Pancreas (tissue), 10 donors: ENCODE results near the gene SURF2. TPM values are rescaled to one million over a fixed set of nuclear protein-coding genes. Genes with fewer than 3 reads are reported as not detected.

Experiments
- ATAC-seq, 4 donors: fragments of 200-7000 bp; cut with Tn5 transposase; one replicate each; pipeline versions ENCODE4 v1.8.0 to v1.9.1; 2020; ENCODE audit warnings: mild to moderate bottlenecking in 4 of 4, moderate library complexity in 4 of 4
- DNase-seq, 6 donors: peaks; one replicate each; pipeline ENCODE4 v3.0.0-alpha.2; 2020
- FAIRE-seq: peaks from 2 replicates; lab custom pipeline; 2012; peaks lifted over from hg19 to GRCh38; lab: Jason Lieb, UNC
- H3K27ac ChIP-seq, 4 donors: fragments of 200-600 bp; sonication (generic); 1 replicate in 3 of 4; 2 replicates in 1 of 4; pipeline versions ENCODE4 v1.5.0 to v1.8.0; 2020
- H3K27me3 ChIP-seq, 4 donors: fragments of 200-600 bp; one replicate each; pipeline ENCODE4 v1.8.0; 2021
- H3K36me3 ChIP-seq, 3 donors: fragments of 200-600 bp; sonication (generic) in 1 of 3; one replicate each; pipeline versions ENCODE4 v1.5.0 to v1.8.0; 2020 to 2021
- H3K4me1 ChIP-seq, 3 donors: fragments of 200-600 bp; one replicate each; pipeline ENCODE4 v1.8.0; 2021
- H3K4me3 ChIP-seq, 4 donors: fragments of 200-600 bp; sonication (generic) in 2 of 4; one replicate each; pipeline versions ENCODE4 v1.5.0 to v1.8.0; 2020 to 2021
- H3K9me3 ChIP-seq, 4 donors: fragments of 200-600 bp; one replicate each; pipeline ENCODE4 v1.8.0; 2021
- WGBS, 2 donors: extraction: QIAGEN DNeasy Blood & Tissue Kit; methylation state at CpG; one replicate each; pipeline ENCODE4 v1.1.7; 2013; 5-methylcytosine and 5-hydroxymethylcytosine counted together
- intact Hi-C, 3 donors: fragments of 100-400 bp; cut with DNase I; formaldehyde crosslinking; loops; one replicate each; pipeline versions ENCODE4 v1.11.1 to v1.14.2; 2022
- polyA plus RNA-seq, 2 donors: library from polyadenylated mRNA; stranded (reverse); fragments of 200-250 nt; gene quantifications; one replicate each; pipeline ENCODE4 v1.2.3, GENCODE V29; 2013
- total RNA-seq, 6 donors: library from RNA; stranded (reverse); fragmentation: NEBNext Ultra II Directional in 4 of 6; extraction: Animal tissue kit (Norgen Biotek cat#: 25700) in 4 of 6; gene quantifications; one replicate each; pipeline versions ENCODE4 v1.2.1 to v1.2.4, GENCODE V29; 2021 to 2023
- TF ChIP-seq, protein P1 (sequence below), 4 donors: fragments of 200-600 bp; sonication (generic) in 3 of 4; IDR thresholded peaks; one replicate each; pipeline versions ENCODE4 v1.5.0 to v1.8.0; 2021; ENCODE audit warnings: antibody characterized with exemption in 4 of 4
- donor health status: healthy with polysubstance abuse.
- donor health status: DM: no; HTN: no; CAD: no; lungs with moderate emphysema.
- donor health status: DM: no; HTN: no; CAD: no.
- donor health status: control.
- donor health status: control.
- donor health status: Bipolar disorder and iron deficiency.
- donor health status: DM: yes; HTN: yes; CAD: no.
- donor health status: DM: no; HTN: no; CAD: no.
- donor health status: DM: no; HTN: no; CAD: no.
- donor health status: DM: yes; HTN: yes; CAD: no.

The SURF2 gene
- total and polyA plus RNA-seq, 8 donors = 7.8 to 52.4 (median 13.2) TPM

DNA sequence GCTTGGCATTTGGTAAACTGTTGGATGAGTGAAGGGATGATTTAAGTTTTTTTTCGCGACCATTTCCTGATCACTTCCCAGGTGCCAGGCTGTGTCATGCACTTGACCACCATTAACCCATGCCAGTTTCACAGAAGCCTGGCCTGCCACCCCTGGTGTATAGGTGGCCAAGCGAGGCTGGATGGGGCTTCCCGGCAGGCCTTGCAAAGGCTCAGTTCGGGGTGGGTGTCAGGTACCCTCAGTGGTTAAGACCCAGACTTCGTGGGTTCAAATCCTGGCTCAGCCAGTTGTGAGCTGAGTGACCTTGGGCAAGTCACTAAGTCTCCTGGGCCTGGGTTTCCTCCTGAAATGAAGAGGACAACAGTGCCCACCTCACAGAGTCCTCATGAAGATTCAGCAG, 10.8 kb upstream of the SURF2 start:
- intact Hi-C loops = no loop called here
- Histone ChIP-seq H3K9me3 (no peaks in the 10 kb centered on the region), H3K4me1 (peaks cover 6 to 15% (median 8%) of the 10 kb centered on the region in 3 donors), H3K4me3 (no peak overlapping the region), H3K27me3 (no peaks in the 10 kb centered on the region), H3K27ac (no peak overlapping the region), H3K36me3 (peaks cover 6 to 47% (median 21%) of the 10 kb centered on the region in 3 donors)
- no peak for ATAC-seq
- TF ChIP-seq, protein P1, sequence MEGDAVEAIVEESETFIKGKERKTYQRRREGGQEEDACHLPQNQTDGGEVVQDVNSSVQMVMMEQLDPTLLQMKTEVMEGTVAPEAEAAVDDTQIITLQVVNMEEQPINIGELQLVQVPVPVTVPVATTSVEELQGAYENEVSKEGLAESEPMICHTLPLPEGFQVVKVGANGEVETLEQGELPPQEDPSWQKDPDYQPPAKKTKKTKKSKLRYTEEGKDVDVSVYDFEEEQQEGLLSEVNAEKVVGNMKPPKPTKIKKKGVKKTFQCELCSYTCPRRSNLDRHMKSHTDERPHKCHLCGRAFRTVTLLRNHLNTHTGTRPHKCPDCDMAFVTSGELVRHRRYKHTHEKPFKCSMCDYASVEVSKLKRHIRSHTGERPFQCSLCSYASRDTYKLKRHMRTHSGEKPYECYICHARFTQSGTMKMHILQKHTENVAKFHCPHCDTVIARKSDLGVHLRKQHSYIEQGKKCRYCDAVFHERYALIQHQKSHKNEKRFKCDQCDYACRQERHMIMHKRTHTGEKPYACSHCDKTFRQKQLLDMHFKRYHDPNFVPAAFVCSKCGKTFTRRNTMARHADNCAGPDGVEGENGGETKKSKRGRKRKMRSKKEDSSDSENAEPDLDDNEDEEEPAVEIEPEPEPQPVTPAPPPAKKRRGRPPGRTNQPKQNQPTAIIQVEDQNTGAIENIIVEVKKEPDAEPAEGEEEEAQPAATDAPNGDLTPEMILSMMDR (IDR thresholded peaks at IDR 0.05) = no peak
- peak in 2 of 6 donors; percentile 15 to 39 for DNase-seq
- 83 to 86% methylated on average over 6 of the region's 6 CpGs for WGBS, 2 donors
- no peak for FAIRE-seq

DNA sequence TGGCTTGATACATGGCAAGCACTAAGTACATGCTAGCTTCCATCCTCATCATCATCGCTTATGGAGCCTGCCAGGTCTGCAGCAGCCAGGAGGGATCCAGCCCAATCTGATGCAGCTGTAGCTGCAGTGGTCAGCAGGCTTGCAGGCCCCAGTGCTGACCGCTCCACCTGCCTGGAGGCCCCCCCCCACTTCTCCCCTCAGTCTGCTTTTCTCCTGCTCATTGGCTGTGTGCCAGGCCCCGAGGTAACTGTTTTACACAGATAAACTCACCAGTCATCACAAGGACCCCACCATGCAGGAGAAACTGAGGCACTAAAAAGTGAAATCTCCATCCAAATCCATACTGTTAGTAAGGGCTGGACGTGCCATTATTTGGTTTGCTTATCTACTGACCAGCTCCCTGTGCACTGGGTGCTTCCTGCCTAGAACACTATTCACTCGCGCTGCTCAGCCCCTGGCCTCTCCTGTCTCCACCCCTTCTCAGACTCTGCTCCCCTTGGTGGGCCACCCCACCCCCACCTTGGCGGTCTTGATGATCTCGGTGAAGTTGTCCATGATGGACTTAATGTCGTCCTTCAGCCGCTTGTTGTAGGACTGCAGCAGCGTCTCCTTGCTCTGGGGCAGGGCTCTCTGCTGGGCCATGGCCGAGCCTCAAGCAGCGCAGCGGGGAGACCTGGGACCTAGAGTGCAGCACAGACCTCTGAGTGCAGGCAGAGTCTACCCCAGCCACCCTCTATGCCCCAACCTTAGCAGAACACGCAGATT, 10.1 kb upstream of the SURF2 start:
- TF ChIP-seq, protein P1 (IDR thresholded peaks at IDR 0.05) = no peak
- no peak overlapping the region for H3K27ac ChIP-seq
- DNase-seq (peak in 2 of 6 donors; percentile 64 to 77), ATAC-seq (no peak), FAIRE-seq (no peak)
- no peaks in the 10 kb centered on the region for H3K9me3 ChIP-seq
- peak overlapping the region in 1 of 4 donors; percentile 98 for H3K4me3 ChIP-seq
- H3K4me1 ChIP-seq = peaks cover 6 to 15% (median 8%) of the 10 kb centered on the region in 3 donors
- intact Hi-C loops = no loop called here
- H3K36me3 ChIP-seq = peaks cover 12 to 48% (median 26%) of the 10 kb centered on the region in 3 donors
- 68 to 71% methylated on average over 15 of the region's 15 CpGs for whole genome bisulfite sequencing, 2 donors
- no peaks in the 10 kb centered on the region for H3K27me3 ChIP-seq

DNA sequence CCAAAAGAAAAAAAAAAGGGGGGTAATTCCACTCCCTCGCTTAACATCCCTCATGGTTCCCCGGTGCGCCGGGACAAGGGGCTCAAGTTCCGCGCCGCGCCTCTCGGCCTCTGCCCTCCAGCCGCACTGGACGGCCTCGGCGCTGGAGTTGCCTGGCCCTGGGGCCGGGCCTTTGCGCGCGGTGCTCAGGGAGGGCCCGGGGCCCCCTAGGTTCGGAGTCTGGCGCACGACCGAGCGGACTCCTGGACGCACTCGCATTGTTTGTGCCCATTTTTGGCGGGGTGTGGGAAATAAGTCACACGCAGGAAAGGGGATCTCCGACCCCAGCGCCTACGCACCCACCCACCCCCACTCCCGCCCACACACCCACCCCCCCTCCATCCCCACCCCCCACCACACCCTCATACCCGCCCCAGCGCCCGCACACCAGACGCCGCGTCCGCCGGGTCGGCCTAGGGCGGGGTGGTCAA, 8.8 kb upstream of the SURF2 start:
- H3K27me3 ChIP-seq = no peaks in the 10 kb centered on the region
- DNase-seq (peak in 2 of 6 donors; percentile 60 to 70), ATAC-seq (peak; percentile 46 to 71 (median 62)), FAIRE-seq (no peak)
- peak overlapping the region; percentile 63 to 98 (median 90) for H3K4me3 ChIP-seq
- H3K36me3 ChIP-seq = peaks cover 13 to 50% (median 39%) of the 10 kb centered on the region in 3 donors
- TF ChIP-seq, protein P1 (IDR thresholded peaks at IDR 0.05) = no peak
- peak overlapping the region; percentile 73 to 93 (median 84) for H3K27ac ChIP-seq
- 1% methylated on average over 40 of the region's 41 CpGs for WGBS, 2 donors
- no peaks in the 10 kb centered on the region for H3K9me3 ChIP-seq
- H3K4me1 ChIP-seq = peaks cover 6 to 15% (median 8%) of the 10 kb centered on the region in 3 donors
- intact Hi-C loops = no loop called here

DNA sequence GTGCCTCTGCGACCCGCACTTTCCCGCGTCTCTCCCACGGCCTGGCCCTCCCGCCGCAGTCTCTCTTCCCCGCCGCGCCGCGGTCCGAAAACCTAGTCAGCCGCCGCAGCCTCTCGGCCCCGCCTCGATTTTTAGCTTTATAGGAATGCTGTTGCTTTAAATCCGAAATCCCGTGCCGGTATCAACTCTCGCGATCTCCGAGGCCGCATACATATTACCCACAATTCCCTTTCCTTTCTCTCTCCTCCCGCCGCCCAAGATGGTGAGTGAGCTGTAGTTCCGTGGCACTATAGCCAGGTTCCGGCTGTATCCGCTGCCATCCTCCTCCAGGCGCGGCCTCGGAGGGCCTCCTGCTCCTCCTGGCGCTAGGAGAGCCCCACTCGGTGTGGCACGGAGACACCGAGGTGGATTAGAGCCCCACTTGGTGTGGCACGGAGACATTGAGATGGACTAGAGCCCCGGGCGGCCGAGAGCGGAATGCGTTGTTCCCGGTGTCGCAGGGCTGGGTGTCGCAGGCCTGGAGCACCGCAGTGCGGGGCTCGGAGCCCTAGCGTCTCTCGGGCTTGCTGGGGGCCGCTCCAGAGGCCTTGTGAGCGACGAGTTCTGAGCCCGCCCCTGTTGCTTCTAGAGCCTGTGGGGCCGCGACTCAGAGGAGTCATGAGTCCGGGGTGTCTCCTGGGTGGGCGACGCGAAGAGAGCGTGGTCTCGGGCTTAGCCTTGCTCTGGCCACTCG, 8.2 kb upstream of the SURF2 start, which contains the start of the genes MED22 and RPL7A:
MED22 (minus strand) TSS at position 147 of the 733 bp plus-strand sequence. CDS start 1,469 bp downstream, outside the sequence.
RPL7A (plus strand) TSS at position 234 of the 733 bp plus-strand sequence; CDS start at position 260, 26 bp downstream.
- intact Hi-C loops = no loop called here

More for the DNA sequence above, 8.2 kb upstream of the SURF2 start, which contains the start of the genes MED22 and RPL7A:
- FAIRE-seq = no peak
- TF ChIP-seq, protein P1 (IDR thresholded peaks at IDR 0.05) = no peak
- WGBS, 2 donors = 0% methylated on average over 59 to 64 of the region's 64 CpGs
- Histone ChIP-seq H3K4me3 (peak within 1 kb of the TSS; percentile 63 to 98 (median 90)), H3K27ac (peak within 1 kb of the TSS; percentile 73 to 93 (median 84)), H3K36me3 (peaks cover 13 to 50% (median 40%) of the 10 kb centered on the region in 3 donors), H3K4me1 (peaks cover 6 to 15% (median 8%) of the 10 kb centered on the region in 3 donors), H3K9me3 (no peaks in the 10 kb centered on the region), H3K27me3 (no peaks in the 10 kb centered on the region)
- ATAC-seq = peak; percentile 90 to 94 (median 92)
- DNase-seq = peak; percentile 88 to 95 (median 92)
